Bronchial epithelial cell (primary cell): Measurements from ENCODE around the gene KNDC1. TPM values are rescaled to one million over a fixed set of nuclear protein-coding genes. Genes with fewer than 3 reads are reported as not detected.

Experiments
- DNase-seq: peaks from one replicate; pipeline ENCODE4 v3.0.0-alpha.2; 2010; ENCODE audit warnings: low read depth
- FAIRE-seq: peaks from 2 replicates; lab custom pipeline; 2011; peaks lifted over from hg19 to GRCh38; lab: Jason Lieb, UNC
- H3K27me3 ChIP-seq: 2 replicates; pipeline ENCODE4 v1.5.1; 2011; ENCODE audit warnings: low read length; ENCODE audit not compliant: control insufficient read depth, insufficient read depth
- H3K36me3 ChIP-seq: 2 replicates; pipeline ENCODE4 v1.5.1; 2011; ENCODE audit warnings: low read length; ENCODE audit not compliant: control insufficient read depth, insufficient read depth
- H3K4me3 ChIP-seq: 2 replicates; pipeline ENCODE4 v1.5.1; 2011; ENCODE audit warnings: mild to moderate bottlenecking, low read depth, low read length, control low read depth
- CTCF ChIP-seq: IDR thresholded peaks from 2 replicates; pipeline ENCODE4 v1.5.1; 2011; ENCODE audit warnings: mild to moderate bottlenecking, moderate library complexity, low read length, control low read depth, inconsistent platforms; ENCODE audit not compliant: insufficient read depth, severe bottlenecking
- total RNA-seq: library from RNA; depleted of rRNA; stranded (reverse); fragments of >200 nt; gene quantifications from 2 replicates; pipeline ENCODE4 v1.2.1, GENCODE V29; 2014

KNDC1 gene
- total RNA-seq, 1 donor from 2014 or later: under 0.01 TPM

DNA sequence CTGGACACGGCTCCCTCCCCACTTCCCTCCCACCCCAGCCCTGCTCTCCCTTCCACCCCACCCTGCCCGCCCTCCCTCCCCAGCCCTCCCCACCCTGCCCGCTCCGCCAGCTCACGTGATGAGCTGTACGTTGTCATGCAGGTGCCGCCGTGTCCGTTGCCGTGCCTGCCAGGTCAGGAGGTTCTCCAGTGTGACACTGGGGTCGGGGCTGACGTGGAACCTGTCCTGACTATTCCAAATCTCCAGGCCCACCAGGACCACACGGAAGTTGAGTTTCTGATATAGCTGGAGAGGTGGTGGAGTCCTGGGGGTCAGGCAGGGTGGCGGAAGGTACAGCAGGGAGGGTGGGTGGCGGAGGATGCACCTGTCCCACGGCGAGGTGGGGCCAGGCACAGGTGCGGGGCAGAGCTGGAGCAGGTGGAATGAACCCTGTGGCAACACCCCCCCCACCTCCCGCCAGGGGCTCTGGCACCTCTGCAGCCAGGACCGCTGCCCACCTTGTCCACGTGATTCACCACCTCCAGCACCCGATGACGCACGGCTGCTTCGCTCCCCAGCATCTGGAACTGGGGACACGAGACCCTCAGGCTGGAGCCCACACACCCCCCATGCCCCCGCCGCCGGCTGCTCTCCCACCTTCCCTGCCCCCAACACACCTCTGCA lies 112.4 kb downstream of the KNDC1 start:
- DNase-seq (no peak), FAIRE-seq (no peak)
- Histone ChIP-seq H3K27me3 (no peaks in the 10 kb centered on the region), H3K4me3 (no peak overlapping the region), H3K36me3 (peaks cover 16% of the 10 kb centered on the region)
- no peak for TF ChIP-seq CTCF

DNA sequence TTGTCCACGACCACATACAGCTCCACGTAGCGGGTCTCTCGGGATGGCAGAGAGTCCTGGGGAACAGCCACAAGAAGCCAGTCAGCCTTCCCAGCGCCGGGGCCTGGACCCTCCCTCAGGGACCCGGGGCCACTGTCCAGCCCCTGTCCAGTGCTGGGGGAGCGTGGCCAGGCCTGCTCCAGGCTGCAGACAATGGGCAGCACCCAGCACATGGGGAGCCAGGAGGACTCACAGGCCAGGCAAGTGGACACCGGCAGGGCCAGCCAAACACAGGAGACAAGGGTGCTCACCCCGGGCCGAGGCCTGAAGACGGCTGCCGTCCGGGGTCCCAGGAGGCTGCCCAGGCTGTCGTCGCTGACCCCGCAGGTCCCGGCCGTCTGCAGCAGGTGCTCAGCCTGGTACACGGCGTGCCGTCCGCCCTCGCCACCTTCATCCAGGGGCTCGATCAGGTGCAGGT lies 113.0 kb downstream of the KNDC1 start:
- no peak for FAIRE-seq
- H3K36me3 ChIP-seq: peaks cover 16% of the 10 kb centered on the region
- H3K4me3 ChIP-seq: no peak overlapping the region
- no peak for DNase-seq
- TF ChIP-seq CTCF: no peak
- no peaks in the 10 kb centered on the region for H3K27me3 ChIP-seq

DNA sequence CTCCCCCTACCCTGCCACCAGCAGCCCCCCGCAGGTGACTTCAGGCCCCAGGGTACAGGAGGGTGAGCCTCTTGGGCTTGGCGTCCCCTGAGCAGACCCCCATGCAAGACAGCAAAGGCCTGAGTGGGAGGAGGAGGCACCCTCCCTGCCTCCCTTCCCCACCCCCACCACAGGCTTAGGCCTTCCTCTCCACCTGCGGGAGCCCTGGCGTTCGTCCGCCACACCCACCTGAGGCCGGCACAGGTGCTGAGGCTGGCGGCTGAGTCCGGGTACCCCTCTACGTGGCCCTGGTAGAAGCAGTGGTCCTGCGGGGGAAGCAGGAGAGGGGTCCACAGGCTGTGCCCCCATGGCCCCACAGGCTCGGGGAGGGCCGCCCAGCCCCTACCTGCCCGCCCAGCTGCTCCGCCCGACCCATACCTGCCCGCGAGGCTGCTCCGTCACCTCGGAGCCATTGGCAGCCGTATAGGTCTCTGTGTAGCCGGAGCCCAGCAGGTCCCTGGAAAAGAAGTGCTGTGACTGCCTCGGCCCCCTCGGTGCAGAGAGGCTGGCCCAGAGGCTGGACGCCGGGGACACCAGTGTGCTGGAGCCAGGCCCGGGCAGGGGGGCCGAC lies 113.6 kb downstream of the KNDC1 start:
- H3K27me3 ChIP-seq: no peaks in the 10 kb centered on the region
- peaks cover 13% of the 10 kb centered on the region for H3K36me3 ChIP-seq
- DNase-seq (no peak), FAIRE-seq (no peak)
- no peak overlapping the region for H3K4me3 ChIP-seq
- TF ChIP-seq CTCF: no peak

DNA sequence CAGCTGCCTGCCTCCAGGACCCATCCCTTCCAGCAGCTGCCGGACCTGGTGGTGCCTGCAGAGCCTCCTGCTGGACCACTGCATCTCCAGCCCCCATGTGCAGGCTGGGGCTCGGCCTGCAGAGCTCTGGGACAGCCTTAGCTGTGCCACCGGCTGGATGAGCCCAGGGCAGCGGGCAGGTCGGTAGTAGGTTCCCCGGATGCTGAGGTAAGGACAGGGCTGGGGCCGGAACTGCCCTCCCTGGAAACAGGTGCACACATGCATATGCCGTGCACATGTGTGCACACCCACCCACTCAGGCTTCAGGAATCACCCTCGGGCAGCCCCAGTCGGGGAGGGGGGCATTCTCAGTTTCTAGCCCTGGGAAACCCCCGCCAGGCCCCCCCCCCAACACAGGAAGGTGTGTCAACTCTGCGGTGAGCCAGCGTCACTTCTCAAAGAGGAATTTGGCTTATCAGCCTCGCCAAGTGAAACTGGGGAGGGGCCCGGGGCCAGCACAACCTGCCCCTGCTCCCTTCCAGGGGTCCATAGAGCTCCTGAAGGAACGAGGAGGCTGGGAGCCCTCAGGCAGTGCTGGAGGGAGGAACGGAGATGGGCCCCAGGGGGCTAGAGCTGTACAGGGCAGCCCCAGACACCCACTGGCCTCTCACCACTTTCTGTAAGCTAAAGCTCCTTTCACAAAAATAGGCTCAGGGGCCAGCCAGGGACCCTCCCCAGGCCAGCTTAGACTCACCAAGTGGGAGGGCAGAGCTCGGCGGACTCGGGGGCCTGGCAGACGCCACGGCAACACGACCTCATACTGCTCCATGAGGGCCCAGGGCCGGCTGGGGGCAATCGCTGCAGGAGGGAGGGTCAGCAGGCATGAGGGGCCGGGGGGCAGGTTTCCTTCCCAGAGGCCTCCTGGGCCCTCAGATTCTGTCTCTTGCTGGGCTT lies 115.0 kb downstream of the KNDC1 start:
- Histone ChIP-seq H3K4me3 (peak overlapping the region; percentile 37), H3K27me3 (no peaks in the 10 kb centered on the region), H3K36me3 (peaks cover 10% of the 10 kb centered on the region)
- TF ChIP-seq CTCF: no peak
- FAIRE-seq (no peak), DNase-seq (peak; percentile 77)

- H3K4me3 ChIP-seq: peak overlapping the region; percentile 37
- no peak for TF ChIP-seq CTCF
- DNase-seq (peak; percentile 50), FAIRE-seq (no peak)
- H3K36me3 ChIP-seq: peaks cover 9% of the 10 kb centered on the region
- H3K27me3 ChIP-seq: no peaks in the 10 kb centered on the region
These were observed 115.7 kb downstream of the KNDC1 start for GRCh38 chr10:133275684-133276092.

Other genes with a start within 250 kb of the KNDC1 start
- 0.26 and 0.38 TPM in 2 replicates for gene CFAP46, start 217.6 kb upstream of the KNDC1 start, total RNA-seq
- not detected in 2 replicates for gene ADGRA1, start 72.3 kb upstream of the KNDC1 start, total RNA-seq
- gene UTF1, start 70.0 kb downstream of the KNDC1 start, total RNA-seq: not detected in 2 replicates
- not detected in 2 replicates for gene VENTX, start 77.6 kb downstream of the KNDC1 start, total RNA-seq
- gene ADAM8, start 116.6 kb downstream of the KNDC1 start, total RNA-seq: 34.2 and 41.6 TPM in 2 replicates
- gene TUBGCP2, start 148.7 kb downstream of the KNDC1 start, total RNA-seq: 42.4 and 43.3 TPM in 2 replicates
- gene ZNF511, start 148.7 kb downstream of the KNDC1 start, total RNA-seq: 16.4 and 23.2 TPM in 2 replicates
- not detected in 2 replicates for gene CALY, start 176.7 kb downstream of the KNDC1 start, total RNA-seq
- gene PRAP1, start 187.2 kb downstream of the KNDC1 start, total RNA-seq: not detected in 2 replicates
- 16.8 and 23.2 TPM in 2 replicates for gene FUOM, start 197.8 kb downstream of the KNDC1 start, total RNA-seq
- 44.8 and 49.0 TPM in 2 replicates for gene ECHS1, start 213.1 kb downstream of the KNDC1 start, total RNA-seq
- gene PAOX, start 219.0 kb downstream of the KNDC1 start, total RNA-seq: 5.0 and 9.6 TPM in 2 replicates
- gene MTG1, start 233.9 kb downstream of the KNDC1 start, total RNA-seq: 20.5 and 32.6 TPM in 2 replicates